ENCODE data around the gene SC5D. TPM values are rescaled to one million over a fixed set of nuclear protein-coding genes. Genes with fewer than 3 reads are reported as not detected.

The SC5D gene
- total RNA-seq, 4 donors from 2014 or later: 12.9 to 31.5 (median 20.3) TPM

DNA sequence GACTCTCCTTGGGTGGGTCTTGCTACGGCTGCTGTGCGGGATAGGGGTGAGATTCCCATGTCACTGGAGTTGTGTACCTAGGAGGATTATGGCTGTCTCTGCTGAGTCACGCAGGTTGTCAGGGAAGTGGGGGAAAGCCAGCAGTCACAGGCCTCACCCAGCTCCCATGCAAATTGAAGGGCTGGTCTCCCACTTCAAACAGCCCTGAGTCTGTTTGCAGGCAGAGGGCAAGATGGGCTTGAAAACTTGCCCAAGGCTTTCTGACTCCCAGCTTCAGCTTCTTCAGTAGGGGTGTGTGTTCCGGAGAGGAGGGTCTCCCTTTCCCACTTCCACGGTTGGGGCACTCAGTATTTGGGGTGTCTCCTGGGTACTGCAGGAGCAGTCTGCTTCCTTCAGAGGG, 10.9 kb upstream of the SC5D start:
- H3K4me1 ChIP-seq: no peaks in the 10 kb centered on the region
- no peak for DNase-seq
- intact Hi-C loops (cut with DNase I; ENCODE audit: low total_unique reads) (no loop called here), in situ Hi-C loops (cut with MboI; ENCODE audit: low pct_ligation_motif_present in 1 of 4, low pct_unique_long_range_greater_than_20kb in 1 of 4, low sequenced_read_pairs in 3 of 4) (no loop called here)
- peaks cover 24% of the 10 kb centered on the region for H3K27me3 ChIP-seq
- H3K36me3 ChIP-seq: no peaks in the 10 kb centered on the region
- 81% methylated on average over 5 of the region's 5 CpGs; no CpG with 5 or more reads in 1 of the 2 donors for WGBS, 2 donors (ENCODE audit: low coverage in 1 of 2)
- TF ChIP-seq POLR2A (IDR thresholded peaks at IDR 0.05) (no peak), POLR2AphosphoS5 (IDR thresholded peaks at IDR 0.05) (no peak), EP300 (IDR thresholded peaks at IDR 0.05; ENCODE audit: low read depth) (no peak)
- TF ChIP-seq, protein P1, sequence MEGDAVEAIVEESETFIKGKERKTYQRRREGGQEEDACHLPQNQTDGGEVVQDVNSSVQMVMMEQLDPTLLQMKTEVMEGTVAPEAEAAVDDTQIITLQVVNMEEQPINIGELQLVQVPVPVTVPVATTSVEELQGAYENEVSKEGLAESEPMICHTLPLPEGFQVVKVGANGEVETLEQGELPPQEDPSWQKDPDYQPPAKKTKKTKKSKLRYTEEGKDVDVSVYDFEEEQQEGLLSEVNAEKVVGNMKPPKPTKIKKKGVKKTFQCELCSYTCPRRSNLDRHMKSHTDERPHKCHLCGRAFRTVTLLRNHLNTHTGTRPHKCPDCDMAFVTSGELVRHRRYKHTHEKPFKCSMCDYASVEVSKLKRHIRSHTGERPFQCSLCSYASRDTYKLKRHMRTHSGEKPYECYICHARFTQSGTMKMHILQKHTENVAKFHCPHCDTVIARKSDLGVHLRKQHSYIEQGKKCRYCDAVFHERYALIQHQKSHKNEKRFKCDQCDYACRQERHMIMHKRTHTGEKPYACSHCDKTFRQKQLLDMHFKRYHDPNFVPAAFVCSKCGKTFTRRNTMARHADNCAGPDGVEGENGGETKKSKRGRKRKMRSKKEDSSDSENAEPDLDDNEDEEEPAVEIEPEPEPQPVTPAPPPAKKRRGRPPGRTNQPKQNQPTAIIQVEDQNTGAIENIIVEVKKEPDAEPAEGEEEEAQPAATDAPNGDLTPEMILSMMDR (IDR thresholded peaks at IDR 0.05): no peak
- no peaks in the 10 kb centered on the region for H3K9me3 ChIP-seq
- H3K4me3 ChIP-seq: no peak overlapping the region
- H3K27ac ChIP-seq: no peak overlapping the region

DNA sequence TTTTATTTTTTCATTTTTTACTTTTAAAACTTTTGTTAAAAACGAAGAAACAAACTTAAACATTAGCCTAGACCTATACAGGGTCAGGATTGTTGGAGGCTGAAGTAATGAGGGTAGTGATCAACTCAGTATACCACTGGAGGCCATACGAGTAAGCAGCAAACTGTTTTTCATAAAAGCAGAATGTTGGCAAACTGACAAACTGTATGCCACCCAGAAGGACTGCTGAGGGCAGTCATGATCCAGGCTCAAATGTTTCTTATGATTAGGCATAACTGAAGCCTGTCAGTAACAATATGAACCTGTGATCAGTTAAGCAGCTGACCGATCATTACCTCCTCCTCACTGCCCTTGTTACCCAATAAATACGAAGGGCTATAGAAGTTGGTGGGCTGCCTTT, 10.2 kb upstream of the SC5D start:
- no peaks in the 10 kb centered on the region for H3K4me1 ChIP-seq
- H3K27me3 ChIP-seq: peaks cover 26% of the 10 kb centered on the region
- in situ Hi-C loops (cut with MboI; ENCODE audit: low pct_ligation_motif_present in 1 of 4, low pct_unique_long_range_greater_than_20kb in 1 of 4, low sequenced_read_pairs in 3 of 4) (no loop called here), intact Hi-C loops (cut with DNase I; ENCODE audit: low total_unique reads) (no loop called here)
- H3K9me3 ChIP-seq: no peaks in the 10 kb centered on the region
- H3K4me3 ChIP-seq: no peak overlapping the region
- H3K27ac ChIP-seq: no peak overlapping the region
- WGBS, 2 donors (ENCODE audit: low coverage in 1 of 2): 51 to 68% methylated on average over 4 of the region's 4 CpGs
- TF ChIP-seq EP300 (IDR thresholded peaks at IDR 0.05; ENCODE audit: low read depth) (no peak), POLR2AphosphoS5 (IDR thresholded peaks at IDR 0.05) (no peak), POLR2A (IDR thresholded peaks at IDR 0.05) (no peak)
- TF ChIP-seq, protein P1 (IDR thresholded peaks at IDR 0.05): no peak
- no peak for DNase-seq
- H3K36me3 ChIP-seq: no peaks in the 10 kb centered on the region

DNA sequence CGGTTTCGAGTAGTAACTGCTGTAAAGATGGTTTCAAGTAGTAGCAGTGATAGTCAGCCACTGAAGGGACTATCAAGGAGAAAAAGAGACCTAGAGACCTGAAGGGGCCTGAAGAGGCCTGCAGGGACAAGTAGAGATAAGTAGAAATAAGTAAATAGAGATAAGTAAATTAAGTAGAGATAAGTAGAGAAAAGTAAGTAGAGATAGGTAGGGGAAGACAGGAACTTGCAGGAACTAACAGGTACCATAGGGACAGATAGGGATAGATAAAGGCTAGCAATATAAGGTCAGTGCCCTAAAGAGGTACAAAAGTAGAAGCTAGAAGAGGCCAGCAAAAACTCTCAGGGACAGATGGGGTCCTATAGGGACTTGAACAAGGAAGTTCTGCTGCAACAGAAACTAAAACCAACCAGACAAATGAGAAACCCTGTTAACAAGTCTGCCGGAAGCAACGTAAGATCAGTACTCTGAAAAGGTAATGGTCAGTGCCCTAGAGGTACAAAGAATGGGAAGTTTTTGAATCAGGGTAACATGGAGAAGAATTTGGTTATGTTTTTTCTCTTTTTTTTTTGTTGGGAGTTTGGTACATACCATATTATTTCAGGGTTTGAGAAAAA, 9.6 kb upstream of the SC5D start:
- in situ Hi-C loops (cut with MboI; ENCODE audit: low pct_ligation_motif_present in 1 of 4, low pct_unique_long_range_greater_than_20kb in 1 of 4, low sequenced_read_pairs in 3 of 4): no loop called here
- no peak for DNase-seq
- TF ChIP-seq EP300 (IDR thresholded peaks at IDR 0.05; ENCODE audit: low read depth) (no peak), POLR2AphosphoS5 (IDR thresholded peaks at IDR 0.05) (no peak), POLR2A (IDR thresholded peaks at IDR 0.05) (no peak)
- TF ChIP-seq, protein P1 (IDR thresholded peaks at IDR 0.05): no peak
- Histone ChIP-seq H3K4me3 (no peak overlapping the region), H3K9me3 (no peaks in the 10 kb centered on the region), H3K27ac (no peak overlapping the region), H3K36me3 (no peaks in the 10 kb centered on the region), H3K27me3 (peaks cover 26% of the 10 kb centered on the region), H3K4me1 (no peaks in the 10 kb centered on the region)
- WGBS, 2 donors (ENCODE audit: low coverage in 1 of 2): 72 to 79% methylated on average over 4 of the region's 4 CpGs
- intact Hi-C loops (cut with DNase I; ENCODE audit: low total_unique reads): no loop called here

DNA sequence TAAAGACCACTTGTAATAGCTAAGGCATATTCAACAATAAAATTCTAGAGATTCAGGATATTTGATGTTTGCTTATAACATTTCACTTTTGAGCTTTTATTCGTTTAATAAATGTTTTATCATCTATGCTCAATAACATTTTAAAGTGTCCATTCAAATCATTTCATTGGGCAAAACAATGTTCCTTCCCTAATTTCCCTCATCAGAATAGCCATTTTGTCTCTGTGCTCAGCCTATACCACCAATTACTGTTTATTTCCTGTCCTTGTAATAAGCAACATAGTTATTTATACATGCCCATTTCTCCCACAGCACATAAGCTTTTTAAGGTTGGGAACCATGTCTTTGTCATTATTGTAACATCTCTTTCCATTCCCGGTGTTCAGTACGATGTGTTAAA, 1.3 kb upstream of the SC5D start:
- TF ChIP-seq POLR2A (IDR thresholded peaks at IDR 0.05): no peak
- TF ChIP-seq POLR2AphosphoS5 (IDR thresholded peaks at IDR 0.05): no peak
- TF ChIP-seq EP300 (IDR thresholded peaks at IDR 0.05; ENCODE audit: low read depth): no peak
- TF ChIP-seq, protein P1 (IDR thresholded peaks at IDR 0.05): no peak
- in situ Hi-C loops (cut with MboI; ENCODE audit: low pct_ligation_motif_present in 1 of 4, low pct_unique_long_range_greater_than_20kb in 1 of 4, low sequenced_read_pairs in 3 of 4) (no loop called here), intact Hi-C loops (cut with DNase I; ENCODE audit: low total_unique reads) (no loop called here)
- Histone ChIP-seq H3K36me3 (no peaks in the 10 kb centered on the region), H3K27ac (no peak overlapping the region), H3K4me1 (peaks cover 0 to 22% (median 14%) of the 10 kb centered on the region in 4 donors), H3K9me3 (no peaks in the 10 kb centered on the region), H3K4me3 (no peak overlapping the region), H3K27me3 (peaks cover 3% of the 10 kb centered on the region)
- DNase-seq: no peak
- WGBS, 2 donors (ENCODE audit: low coverage in 1 of 2): 59 to 68% methylated on average over 3 of the region's 3 CpGs

All from transverse colon (tissue), 4 donors.